ENCODE results near the gene MAPK7.

- no peak for TF ChIP-seq CTCF (IDR thresholded peaks at IDR 0.05)
- no peak for TF ChIP-seq POLR2A (IDR thresholded peaks at IDR 0.05)
These were observed 18.4 kb upstream of the MAPK7 start for GRCh38 chr17:19359856-19360255.

Data from prostate gland (tissue), 2 donors.